ENCODE measurements around the gene NFATC4.

The NFATC4 gene

DNA sequence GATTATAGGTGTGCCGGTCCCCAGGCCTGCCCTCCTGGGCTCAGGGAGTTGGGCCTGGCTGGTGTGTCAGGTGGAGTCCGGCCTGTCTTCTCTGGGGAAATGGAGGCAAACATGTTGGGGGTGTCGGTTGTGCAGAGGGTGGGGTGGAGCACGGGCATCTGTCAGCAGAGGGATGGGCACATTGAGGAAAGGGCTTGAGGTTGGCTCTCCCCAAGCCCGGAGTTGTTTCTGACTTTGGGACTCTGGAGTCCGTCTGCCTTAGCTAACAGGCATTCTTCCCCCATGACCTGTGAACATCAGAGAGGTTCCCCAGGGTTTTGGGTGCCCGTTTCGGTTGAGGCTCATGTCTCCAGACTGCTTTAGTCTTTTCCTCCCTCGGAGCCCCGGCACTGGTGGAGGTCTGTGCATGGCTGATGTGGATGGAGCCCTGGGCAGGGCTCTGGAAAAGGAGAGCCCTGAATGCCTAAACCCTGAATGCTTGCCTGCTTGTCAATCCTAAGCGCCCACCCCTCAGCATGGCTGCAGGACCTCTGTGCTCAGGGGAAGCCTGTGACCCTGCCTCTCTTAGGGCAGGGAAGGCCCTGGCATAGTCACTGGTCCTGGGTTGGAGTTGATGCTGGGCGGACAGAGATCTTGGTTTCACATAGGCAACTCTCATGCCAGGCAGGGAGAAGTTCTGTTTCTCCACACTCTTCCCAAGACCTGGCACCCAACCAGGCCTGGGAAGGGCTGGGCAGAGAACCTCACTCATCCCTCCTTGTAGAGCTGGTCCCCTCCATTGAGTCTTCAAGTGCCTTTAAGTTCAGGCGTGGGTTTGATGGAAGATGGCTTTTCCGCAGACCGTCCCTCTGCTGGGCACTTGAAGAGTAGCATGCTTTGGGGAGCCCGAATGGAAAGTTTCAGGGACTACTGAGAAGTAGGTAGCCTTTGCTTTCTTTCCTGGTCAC lies 43.7 kb downstream of the NFATC4 start:
- DNase-seq = peak; percentile 54

DNA sequence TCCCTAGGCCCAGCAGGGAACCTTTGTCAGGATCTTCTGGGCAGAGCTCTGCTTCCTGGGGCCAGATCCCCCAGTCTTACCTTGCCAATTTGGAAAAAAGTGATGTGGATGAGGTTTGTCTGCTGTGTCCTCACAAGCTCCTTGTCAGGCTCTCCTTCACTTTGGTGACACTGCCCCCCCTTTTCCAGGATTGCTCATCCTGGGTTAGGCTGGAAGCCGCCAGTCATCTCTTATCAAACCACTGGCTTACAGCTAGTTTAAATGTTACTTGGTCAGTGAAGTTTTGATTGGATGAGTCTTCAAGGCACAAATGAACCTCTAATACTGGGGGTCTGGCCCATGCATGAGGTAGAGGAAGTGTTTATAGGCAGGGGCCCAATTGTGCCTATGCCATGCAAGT lies 46.1 kb downstream of the NFATC4 start:
- DNase-seq = no peak

DNA sequence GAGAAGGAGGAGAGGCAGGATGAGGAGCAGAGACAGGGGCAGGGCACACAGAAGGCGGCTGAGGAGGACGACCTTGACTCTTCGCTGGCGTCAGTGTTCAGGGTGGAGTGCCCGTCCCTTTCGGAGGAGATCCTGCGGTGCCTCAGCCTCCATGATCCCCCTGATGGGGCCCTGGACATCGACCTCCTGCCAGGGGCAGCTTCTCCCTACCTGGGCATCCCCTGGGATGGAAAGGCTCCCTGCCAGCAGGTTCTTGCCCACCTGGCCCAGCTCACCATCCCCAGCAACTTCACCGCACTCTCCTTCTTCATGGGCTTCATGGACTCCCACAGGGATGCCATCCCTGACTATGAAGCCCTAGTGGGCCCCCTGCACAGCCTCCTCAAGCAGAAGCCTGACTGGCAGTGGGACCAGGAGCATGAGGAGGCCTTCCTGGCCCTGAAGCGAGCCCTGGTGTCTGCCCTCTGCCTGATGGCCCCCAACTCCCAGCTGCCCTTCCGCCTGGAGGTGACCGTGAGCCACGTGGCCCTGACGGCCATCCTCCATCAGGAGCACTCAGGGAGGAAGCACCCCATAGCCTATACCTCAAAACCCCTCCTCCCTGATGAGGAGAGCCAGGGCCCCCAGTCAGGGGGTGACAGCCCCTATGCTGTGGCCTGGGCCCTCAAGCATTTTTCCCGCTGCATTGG lies 46.9 kb downstream of the NFATC4 start:
- no peak for DNase-seq

DNA sequence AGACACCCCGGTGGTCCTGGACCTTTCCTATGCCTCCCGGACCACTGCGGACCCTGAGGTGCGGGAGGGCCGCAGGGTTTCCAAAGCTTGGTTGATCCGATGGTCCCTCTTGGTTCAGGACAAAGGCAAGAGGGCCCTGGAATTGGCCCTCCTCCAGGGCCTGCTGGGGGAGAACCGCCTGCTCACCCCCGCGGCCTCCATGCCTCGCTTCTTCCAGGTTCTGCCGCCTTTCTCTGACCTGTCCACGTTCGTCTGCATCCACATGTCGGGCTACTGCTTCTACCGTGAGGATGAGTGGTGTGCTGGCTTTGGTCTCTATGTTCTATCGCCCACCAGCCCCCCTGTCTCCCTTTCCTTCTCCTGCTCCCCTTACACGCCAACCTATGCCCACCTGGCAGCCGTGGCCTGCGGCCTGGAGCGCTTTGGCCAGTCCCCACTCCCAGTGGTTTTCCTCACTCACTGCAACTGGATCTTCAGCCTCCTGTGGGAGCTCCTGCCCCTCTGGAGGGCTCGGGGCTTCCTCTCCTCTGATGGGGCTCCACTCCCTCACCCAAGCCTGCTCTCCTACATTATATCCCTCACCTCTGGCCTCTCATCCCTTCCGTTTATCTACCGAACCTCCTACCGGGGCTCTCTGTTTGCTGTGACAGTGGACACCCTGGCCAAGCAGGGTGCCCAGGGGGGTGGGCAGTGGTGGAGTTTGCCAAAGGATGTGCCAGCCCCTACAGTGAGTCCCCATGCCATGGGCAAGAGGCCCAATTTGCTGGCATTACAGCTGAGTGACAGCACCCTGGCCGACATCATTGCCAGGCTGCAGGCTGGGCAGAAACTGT lies 47.7 kb downstream of the NFATC4 start:
- no peak for DNase-seq

DNA sequence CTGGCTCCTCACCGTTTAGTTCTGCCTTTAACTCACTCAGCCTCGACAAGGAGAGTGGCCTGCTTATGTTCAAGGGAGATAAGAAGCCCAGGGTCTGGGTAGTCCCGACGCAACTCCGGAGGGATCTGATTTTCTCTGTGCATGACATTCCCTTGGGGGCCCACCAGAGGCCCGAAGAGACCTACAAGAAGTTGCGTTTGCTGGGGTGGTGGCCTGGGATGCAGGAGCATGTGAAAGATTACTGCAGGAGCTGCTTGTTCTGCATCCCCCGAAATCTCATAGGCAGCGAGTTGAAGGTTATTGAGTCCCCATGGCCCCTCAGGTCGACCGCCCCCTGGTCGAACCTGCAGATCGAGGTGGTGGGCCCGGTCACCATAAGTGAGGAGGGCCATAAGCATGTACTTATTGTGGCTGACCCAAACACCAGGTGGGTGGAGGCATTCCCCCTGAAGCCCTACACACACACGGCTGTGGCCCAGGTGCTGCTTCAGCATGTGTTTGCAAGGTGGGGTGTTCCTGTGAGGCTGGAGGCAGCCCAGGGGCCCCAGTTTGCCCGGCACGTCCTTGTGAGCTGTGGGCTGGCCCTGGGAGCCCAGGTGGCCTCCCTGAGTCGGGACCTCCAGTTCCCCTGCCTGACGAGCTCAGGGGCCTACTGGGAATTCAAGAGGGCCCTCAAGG lies 48.4 kb downstream of the NFATC4 start:
- no peak for DNase-seq

DNA sequence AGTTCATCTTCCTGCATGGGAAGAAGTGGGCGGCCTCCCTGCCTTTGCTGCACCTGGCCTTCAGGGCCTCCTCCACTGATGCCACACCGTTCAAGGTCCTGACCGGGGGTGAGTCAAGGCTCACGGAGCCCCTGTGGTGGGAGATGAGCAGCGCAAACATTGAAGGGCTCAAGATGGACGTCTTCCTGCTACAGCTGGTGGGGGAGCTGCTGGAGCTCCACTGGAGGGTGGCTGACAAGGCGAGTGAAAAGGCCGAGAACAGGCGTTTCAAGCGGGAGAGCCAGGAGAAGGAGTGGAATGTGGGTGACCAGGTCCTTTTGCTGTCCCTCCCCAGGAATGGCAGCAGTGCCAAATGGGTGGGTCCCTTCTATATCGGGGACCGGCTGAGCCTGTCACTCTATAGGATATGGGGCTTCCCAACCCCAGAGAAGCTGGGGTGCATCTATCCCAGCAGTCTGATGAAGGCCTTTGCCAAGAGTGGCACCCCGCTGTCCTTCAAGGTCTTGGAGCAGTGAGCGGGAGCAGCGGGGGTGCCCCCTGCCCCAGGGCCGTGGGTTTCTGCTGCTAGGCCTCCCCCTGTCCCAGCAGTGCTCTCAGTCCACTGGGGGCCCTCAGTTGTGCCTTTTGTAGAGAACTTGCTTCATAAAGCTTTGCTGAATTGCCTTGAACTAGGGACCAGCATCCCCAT lies 49.1 kb downstream of the NFATC4 start:
- DNase-seq = no peak

DNA sequence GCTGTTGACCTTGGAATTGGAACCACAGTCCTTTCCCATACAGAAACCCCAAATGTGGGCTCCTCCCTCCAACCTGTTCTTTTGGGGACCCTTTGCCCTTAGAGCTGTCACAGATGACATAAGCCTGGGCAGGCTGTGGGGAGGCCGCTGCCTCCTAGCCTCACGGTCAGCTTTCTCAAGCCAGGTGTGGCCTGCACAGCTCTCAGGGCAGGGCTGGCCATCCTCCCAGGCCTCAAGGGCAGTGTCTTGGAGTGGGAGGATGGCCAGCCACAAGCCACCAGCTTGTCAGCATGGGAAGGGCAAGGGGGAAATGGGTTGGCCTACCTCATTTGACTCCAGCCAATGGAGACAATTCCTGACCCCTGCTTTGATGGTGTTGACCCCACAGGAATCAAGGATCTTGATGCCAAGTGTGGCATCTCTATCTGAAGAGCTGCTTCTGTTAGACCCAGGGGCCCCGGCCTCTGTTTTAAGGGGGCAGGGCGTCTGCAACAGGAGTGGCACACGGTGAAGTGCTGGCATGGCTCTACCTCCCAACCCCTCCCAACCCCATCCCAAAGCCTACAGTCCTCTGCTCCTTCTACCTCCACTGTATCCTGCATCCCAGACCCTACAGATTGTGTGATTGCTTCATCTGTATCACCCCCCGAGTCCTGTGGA lies 50.0 kb downstream of the NFATC4 start:
- DNase-seq = no peak

DNA sequence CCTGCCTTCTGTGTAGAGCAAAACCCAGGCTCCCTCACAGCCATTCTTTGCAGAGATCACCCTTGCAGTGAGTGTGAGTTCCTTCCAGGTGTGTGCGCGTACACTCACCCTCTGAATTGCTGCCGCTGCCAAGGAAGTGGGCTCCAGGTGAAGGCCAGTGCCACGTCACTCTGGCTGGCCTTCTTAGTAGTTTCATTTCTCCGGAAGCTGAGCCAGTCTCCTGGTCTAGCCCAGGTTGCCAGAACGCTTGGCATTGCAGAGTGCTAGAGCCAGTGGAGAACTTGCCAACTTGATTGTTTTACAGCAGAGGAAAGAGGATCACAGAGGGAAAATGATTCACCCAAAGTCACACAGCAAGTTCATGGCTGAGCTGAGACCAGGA lies 50.5 kb downstream of the NFATC4 start:
- no peak for DNase-seq

DNA sequence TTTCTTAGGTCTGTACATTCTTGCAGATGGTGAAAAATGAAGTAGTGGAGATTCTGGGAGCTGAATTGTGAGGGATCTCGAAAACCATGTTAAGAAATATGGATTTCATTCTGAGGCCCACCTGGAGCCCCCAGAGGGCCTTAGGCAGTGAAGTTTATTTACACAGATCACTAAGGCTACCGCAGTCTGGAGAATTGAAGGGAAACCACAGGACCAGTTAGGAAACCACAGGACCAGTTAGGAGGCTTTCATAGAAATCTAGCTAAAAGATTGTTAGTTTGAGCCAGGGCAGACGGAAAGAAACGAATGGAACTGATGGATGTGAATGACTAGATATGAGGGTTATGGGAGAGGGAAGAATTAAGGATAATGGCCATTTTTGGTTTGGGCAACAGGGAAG lies 54.3 kb downstream of the NFATC4 start:
- peak; percentile 24 for DNase-seq

DNA sequence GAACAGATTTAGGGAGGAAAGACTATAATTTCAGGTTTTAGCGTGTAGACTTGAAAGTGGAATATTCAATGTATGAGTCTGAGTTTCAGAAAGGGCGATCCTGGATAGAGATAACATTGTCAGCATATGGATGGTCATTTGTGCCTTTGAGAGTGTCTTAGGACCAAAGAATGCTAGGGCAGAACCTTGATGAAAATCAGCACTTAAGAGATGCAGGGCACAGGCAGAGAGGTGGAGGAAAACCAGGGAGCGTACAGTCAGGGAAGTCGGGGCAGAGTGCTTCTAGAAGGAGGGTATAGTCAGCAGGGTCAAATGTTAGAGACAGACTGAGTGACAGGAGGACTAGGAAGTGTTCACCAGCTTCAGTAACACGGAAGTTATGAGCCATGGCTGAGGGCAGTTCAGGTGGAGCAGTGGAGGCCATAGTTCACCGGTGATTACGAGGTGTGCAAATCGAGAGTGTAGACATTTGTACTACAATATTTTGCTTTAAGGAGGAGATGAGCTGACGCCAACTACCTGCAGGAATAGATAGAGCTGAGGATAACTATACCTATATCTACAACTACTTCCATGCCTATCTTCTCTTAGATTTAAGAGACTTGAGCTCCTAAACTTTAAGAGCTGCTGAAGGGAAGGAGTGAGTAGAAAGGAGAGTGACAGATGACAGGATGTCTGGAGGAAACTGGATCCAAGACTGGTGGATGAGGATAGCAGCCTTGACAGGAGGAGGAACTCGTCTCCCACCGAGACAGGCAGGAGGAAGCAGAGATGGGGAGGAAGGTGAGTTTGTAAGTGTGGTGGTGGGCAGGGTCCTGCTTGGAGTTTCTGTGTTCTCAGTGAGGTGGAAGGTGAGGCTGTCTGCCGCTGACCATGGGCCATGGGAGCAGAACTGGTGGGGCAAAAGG lies 55.0 kb downstream of the NFATC4 start:
- no peak for DNase-seq

DNA sequence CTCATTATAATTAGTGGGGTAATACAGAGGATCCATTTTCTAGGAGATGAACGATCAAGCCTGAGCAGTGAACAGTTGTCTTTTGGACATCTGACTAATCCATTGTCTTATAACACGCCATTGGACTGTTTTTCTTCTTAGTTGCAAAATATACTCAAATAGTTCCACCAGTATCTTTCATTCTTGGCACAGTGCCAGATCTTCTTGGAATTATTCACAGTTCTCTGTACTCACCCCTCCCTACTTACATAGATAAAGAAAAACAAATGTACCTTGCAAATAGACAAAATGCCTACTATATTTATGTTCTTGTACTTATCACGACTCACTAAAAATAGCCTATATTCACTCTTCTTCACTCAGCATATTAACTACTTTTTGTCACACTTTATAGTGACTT lies 57.7 kb downstream of the NFATC4 start:
- DNase-seq = peak; percentile 49

DNA sequence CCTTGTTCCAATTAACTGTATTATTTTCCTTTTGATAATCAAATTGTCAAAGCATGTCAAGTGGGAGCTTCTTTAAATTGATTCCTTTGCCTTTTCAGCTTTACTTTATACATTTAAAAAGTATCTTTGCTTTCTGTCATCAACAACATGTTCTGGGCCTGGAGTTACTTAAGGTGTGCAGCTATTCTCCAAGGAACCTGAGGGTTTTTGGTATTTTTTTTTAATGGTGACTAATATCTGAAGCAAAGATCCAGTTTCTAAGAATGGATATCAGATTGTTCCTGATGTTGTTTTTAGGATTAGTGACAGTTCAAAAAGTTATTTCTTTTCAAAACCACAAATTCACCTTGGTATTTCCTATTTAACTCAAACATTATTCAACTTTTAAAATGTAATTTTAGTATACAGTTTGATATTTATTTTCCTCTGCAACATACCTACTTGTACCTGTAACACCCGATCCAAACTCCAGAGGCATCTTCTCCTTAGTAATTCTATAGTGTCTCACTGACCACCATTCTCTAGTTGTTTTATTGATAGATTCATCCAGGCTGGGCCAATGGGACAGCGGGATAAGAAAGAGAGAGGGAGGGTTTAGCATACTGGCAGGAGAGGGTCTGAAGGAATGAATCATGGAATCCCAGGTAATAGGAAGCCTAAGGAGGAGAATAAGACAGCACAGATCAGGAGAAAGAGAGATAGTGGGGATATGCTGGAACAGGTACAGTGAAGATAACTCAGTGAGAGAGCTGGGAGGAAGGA lies 58.3 kb downstream of the NFATC4 start:
- no peak for DNase-seq

DNA sequence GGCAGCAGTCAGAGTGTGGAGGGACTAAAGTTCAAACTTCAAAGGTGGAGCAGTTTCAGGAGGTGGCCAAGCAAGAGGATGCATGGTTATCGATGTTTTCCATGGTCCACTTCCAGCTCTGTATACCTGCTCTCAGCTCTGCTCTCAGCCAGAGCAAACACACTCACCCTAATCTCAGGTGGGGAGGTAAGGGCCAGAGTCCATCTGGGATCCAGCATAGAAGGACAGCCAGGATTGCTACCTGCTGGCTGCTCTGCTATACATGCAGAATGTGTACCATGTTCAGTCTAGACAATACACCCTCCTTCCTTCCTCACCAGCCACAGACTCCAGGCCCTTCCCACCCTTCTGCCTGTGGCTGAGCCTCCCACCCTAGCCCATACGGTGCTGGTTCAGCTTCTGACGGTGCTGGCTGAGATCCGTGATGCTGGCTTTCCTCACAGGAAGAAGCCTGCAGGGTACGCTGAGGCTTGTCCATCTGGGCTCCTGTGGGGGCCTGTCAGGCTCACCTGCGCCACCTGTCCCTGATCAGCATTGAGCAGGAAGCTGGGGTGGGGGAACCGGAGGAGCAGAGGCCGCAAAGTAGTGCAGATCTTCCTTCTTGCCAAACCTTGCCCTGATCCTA lies 59.0 kb downstream of the NFATC4 start:
- peak; percentile 25 for DNase-seq

DNA sequence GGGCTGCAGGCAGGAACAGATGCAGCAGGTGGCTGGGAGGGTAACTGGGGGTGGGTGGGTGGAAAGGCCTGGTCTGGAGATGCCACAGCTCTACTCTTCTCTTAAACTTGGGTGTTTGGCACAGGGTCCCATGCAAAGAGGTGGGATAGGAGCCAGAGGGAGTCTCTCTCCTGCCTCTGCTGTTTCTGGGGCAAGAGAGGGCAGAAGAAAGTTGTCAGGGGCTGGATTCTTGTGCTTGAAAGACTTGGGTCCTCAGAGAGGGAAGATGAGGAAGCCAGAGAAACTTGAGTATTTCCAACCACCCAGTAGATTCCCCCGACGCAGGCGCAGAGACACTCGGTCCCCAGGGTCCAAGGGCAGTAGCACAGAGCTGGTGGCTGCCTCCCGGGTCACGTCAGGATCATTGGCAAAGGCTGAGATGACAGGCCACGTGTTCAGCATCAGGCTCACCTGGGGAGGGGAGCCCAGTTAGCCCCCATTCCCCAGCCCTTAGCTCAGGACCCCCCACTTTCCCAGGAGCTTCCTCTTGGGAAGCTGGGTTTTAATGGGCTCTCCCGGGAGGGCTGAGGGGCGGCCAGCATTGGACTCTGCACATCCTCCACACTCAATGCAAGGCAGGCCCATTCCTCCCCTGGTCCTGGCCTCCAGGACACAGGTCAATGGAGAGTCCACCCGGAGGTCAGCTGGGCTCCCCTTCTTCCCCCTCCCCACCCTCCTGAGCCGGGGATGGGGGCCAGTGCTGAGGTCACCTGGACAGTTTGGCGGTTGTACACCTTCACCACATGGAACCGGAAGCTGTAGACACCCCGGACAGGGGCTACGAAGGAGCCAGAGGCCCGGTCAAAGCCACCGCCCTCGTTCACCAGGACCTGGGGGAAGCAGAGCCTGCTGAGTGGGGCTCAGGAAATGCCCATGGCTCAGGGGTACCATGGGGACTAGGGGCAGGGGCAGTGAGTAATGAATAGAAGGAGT lies 59.8 kb downstream of the NFATC4 start:
- DNase-seq = no peak

DNA sequence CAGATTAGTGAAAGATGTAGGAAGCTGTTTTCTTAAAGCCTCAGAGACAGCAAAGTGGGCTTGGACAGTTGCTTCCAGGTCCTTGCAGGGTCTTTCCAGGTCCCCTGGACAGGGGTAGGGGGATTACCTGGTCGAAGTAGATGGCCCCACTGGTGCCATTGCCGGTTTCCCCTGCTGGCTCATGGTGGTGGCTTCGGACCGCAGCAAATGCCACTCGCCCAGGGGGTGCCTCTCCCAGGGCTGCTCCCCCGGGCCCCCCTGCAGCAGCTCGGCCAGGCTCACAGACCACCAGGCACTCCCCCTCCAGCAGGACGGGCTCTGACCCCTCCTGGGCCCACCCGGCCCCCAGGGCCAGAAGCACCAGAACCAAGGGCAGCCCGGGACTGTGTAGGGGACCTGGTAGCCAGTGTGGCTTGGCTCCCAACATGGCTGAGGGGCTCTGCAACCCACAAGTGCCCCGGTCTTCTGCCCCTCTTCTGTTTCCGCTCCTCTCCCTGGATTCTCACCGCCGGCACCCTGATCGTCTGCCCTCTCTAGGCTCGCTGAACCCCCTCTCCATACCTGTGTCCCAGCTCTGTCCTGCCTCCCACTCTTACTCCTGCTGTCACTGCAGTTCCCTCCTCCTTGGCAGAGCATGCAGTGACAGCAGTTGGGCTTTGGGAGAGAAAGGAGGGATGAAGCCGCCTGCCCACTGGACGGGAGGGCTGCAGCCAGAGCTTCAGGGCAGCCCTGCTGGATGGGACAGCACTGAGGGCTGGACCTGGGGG lies 60.8 kb downstream of the NFATC4 start:
- DNase-seq = no peak

Data from CD4-positive, alpha-beta T cell treated with Interleukin-10 for 1 hour (primary cell).